ENCODE results near the gene HPF1. TPM values are rescaled to one million over a fixed set of nuclear protein-coding genes. Genes with fewer than 3 reads are reported as not detected.

The HPF1 gene
- polyA plus RNA-seq, 1 of the 3 experiments (the other 2 are of a cell fraction): 23.5 TPM

DNA sequence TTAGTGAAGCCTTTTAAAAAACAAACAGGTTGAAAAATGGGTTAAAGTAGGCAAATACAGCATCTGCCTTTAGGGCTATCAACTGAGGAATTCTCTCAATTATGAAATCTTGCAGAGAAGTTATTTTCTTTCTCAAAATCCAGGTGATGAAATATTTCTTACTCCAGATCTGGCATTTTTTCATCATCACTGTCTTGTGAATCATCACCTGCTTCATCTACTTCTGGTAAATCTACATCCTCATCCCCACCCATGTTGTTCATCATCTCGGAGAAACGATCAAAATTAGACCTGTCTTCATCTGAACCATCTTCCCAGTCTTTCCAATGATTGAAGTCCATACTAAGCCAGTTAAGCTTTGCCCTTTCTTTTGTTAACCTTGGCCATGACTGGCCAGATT lies 33.3 kb upstream of the HPF1 start:
- TF ChIP-seq YY1 (IDR thresholded peaks at IDR 0.05; ENCODE audit: low read depth) (no peak), GATA2 (CRISPR knock-in tag; IDR thresholded peaks at IDR 0.05) (no peak), FOXM1 (IDR thresholded peaks at IDR 0.05; ENCODE audit: low read depth) (no peak), TCF12 (IDR thresholded peaks at IDR 0.05) (no peak), FOXJ3 (CRISPR knock-in tag; IDR thresholded peaks at IDR 0.05) (no peak), SMC3 (IDR thresholded peaks at IDR 0.05; ENCODE audit: low read depth, low read length) (no peak), NRF1 (IDR thresholded peaks at IDR 0.05; ENCODE audit: low read depth, low read length) (no peak), TAF1 (IDR thresholded peaks at IDR 0.05; ENCODE audit: borderline replicate concordance, low read depth, low read length) (no peak), MEF2A (IDR thresholded peaks at IDR 0.05; ENCODE audit: borderline replicate concordance, low read depth) (no peak), CHD2 (IDR thresholded peaks at IDR 0.05; ENCODE audit: low read length, partially characterized antibody) (no peak), NFIC (IDR thresholded peaks at IDR 0.05; ENCODE audit: borderline replicate concordance) (no peak), RAD21 (IDR thresholded peaks at IDR 0.05; ENCODE audit: low read length) (no peak), FOSL2 (IDR thresholded peaks at IDR 0.05; ENCODE audit: borderline replicate concordance, low read depth) (no peak), JUND (IDR thresholded peaks at IDR 0.05) (no peak)
- TF ChIP-seq, protein P1, sequence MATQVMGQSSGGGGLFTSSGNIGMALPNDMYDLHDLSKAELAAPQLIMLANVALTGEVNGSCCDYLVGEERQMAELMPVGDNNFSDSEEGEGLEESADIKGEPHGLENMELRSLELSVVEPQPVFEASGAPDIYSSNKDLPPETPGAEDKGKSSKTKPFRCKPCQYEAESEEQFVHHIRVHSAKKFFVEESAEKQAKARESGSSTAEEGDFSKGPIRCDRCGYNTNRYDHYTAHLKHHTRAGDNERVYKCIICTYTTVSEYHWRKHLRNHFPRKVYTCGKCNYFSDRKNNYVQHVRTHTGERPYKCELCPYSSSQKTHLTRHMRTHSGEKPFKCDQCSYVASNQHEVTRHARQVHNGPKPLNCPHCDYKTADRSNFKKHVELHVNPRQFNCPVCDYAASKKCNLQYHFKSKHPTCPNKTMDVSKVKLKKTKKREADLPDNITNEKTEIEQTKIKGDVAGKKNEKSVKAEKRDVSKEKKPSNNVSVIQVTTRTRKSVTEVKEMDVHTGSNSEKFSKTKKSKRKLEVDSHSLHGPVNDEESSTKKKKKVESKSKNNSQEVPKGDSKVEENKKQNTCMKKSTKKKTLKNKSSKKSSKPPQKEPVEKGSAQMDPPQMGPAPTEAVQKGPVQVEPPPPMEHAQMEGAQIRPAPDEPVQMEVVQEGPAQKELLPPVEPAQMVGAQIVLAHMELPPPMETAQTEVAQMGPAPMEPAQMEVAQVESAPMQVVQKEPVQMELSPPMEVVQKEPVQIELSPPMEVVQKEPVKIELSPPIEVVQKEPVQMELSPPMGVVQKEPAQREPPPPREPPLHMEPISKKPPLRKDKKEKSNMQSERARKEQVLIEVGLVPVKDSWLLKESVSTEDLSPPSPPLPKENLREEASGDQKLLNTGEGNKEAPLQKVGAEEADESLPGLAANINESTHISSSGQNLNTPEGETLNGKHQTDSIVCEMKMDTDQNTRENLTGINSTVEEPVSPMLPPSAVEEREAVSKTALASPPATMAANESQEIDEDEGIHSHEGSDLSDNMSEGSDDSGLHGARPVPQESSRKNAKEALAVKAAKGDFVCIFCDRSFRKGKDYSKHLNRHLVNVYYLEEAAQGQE (IDR thresholded peaks at IDR 0.05; ENCODE audit: low read depth, low read length): no peak
- TF ChIP-seq, protein P2, sequence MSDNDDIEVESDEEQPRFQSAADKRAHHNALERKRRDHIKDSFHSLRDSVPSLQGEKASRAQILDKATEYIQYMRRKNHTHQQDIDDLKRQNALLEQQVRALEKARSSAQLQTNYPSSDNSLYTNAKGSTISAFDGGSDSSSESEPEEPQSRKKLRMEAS (IDR thresholded peaks at IDR 0.05; ENCODE audit: low read depth): no peak
- TF ChIP-seq, protein P3, sequence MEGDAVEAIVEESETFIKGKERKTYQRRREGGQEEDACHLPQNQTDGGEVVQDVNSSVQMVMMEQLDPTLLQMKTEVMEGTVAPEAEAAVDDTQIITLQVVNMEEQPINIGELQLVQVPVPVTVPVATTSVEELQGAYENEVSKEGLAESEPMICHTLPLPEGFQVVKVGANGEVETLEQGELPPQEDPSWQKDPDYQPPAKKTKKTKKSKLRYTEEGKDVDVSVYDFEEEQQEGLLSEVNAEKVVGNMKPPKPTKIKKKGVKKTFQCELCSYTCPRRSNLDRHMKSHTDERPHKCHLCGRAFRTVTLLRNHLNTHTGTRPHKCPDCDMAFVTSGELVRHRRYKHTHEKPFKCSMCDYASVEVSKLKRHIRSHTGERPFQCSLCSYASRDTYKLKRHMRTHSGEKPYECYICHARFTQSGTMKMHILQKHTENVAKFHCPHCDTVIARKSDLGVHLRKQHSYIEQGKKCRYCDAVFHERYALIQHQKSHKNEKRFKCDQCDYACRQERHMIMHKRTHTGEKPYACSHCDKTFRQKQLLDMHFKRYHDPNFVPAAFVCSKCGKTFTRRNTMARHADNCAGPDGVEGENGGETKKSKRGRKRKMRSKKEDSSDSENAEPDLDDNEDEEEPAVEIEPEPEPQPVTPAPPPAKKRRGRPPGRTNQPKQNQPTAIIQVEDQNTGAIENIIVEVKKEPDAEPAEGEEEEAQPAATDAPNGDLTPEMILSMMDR (IDR thresholded peaks at IDR 0.05): no peak
- TF ChIP-seq, protein P4, sequence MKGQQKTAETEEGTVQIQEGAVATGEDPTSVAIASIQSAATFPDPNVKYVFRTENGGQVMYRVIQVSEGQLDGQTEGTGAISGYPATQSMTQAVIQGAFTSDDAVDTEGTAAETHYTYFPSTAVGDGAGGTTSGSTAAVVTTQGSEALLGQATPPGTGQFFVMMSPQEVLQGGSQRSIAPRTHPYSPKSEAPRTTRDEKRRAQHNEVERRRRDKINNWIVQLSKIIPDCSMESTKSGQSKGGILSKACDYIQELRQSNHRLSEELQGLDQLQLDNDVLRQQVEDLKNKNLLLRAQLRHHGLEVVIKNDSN (IDR thresholded peaks at IDR 0.05; ENCODE audit: borderline replicate concordance, low read depth): no peak
- Histone ChIP-seq H3F3A (replicated peaks; ENCODE audit: insufficient read depth) (peaks cover 12% of the 10 kb centered on the region), H3K36me3 (replicated peaks in 1 of 2; ENCODE audit: control insufficient read depth in 1 of 2, insufficient read depth in 2 of 2, low read length in 1 of 2) (no peaks in the 10 kb centered on the region), H3K9ac (no peak overlapping the region), H4K20me1 (ENCODE audit: insufficient read depth) (no peaks in the 10 kb centered on the region), H3K4me3 (ENCODE audit: low read depth in 2 of 2, low read length in 1 of 2) (peak overlapping the region in 1 of 2 experiments; percentile 48; a peak in 2 of 4 replicates), H3K27me3 (ENCODE audit: insufficient read depth) (no peaks in the 10 kb centered on the region), H3K4me1 (ENCODE audit: control insufficient read depth in 1 of 2, insufficient read depth in 2 of 2, low read depth in 1 of 2, low read length in 1 of 2) (peaks cover 2 to 12% of the 10 kb centered on the region in 2 experiments; a peak in 2 of 4 replicates), H3K79me2 (ENCODE audit: insufficient read depth) (no peaks in the 10 kb centered on the region), H2AFZ (ENCODE audit: low read depth) (peak overlapping the region; percentile 60), H3K9me3 (no peaks in the 10 kb centered on the region), H3K4me2 (peak overlapping the region; percentile 68), H3K9me2 (no peaks in the 10 kb centered on the region), H3K27ac (ENCODE audit: low read depth in 2 of 2, low read length in 1 of 2) (peak overlapping the region in 1 of 2 experiments; percentile 80; a peak in 2 of 4 replicates)
- 50% methylated on average over 2 of the region's 2 CpGs for WGBS (ENCODE audit: low lambda C conversion rate)
- no peak for DNase-seq
- POLR2A ChIA-PET: no interaction called here
- CTCF ChIA-PET: interaction anchor here (0.6 to 2.2 kb wide), 19 partner anchors 9 to 1606 kb away, joined by 3 to 14 read pairs (median 4); partner anchors contain the start of genes MFAP3L and NEK1

Measured in SK-N-SH (cell line).